HCT116 (cell line): ENCODE data around the gene UNKL. TPM values are rescaled to one million over a fixed set of nuclear protein-coding genes. Genes with fewer than 3 reads are reported as not detected.

Experiments used
- ATAC-seq: fragments of 200-7000 bp; cut with Tn5 transposase; 2 replicates; pipeline ENCODE4 v1.9.1; 2020; ENCODE audit warnings: mild to moderate bottlenecking, moderate library complexity
- BruUV-seq: library from RNA; stranded (reverse); fragments of 400-500 nt; replicated peaks from 2 replicates; lab custom pipeline; 2021; lab: Mats Ljungman, UMichigan
- CTCF ChIA-PET: fragments of 300-600 bp; sonication (Branson Sonifier 250); formaldehyde crosslinking; loops from one replicate; lab custom pipeline; 2021; ENCODE audit warnings: antibody characterized with exemption; lab: Charles Lee
- POLR2A ChIA-PET: fragments of 300-600, 350-600 bp; sonication (Branson Sonifier 250); formaldehyde crosslinking; loops from one replicate; lab custom pipeline; 2021; ENCODE audit warnings: antibody characterized with exemption; lab: Charles Lee
- RAD21 ChIA-PET, 2 experiments: fragments of 300-600 bp; sonication (Branson Sonifier 250); formaldehyde crosslinking; loops; one replicate each; lab custom pipeline; 2023; ENCODE audit warnings: low total read pairs in 2 of 2; ENCODE audit not compliant: uncharacterized antibody in 2 of 2, unreplicated experiment in 2 of 2, low non-redundant PET in 1 of 2; lab: Charles Lee
- DNase-seq: peaks from one replicate; pipeline ENCODE4 v3.0.0-alpha.2; 2010; ENCODE audit warnings: low read depth, low spot score
- H2AFZ ChIP-seq: fragments of 200-600 bp; shearing (Covaris generic), sonication (generic); 2 replicates; pipeline ENCODE4 v1.6.1; 2017; ENCODE audit warnings: low read depth, mixed run types, mixed read lengths, antibody characterized with exemption, low read length; ENCODE audit not compliant: poor library complexity, severe bottlenecking
- H3K27ac ChIP-seq: 2 replicates; pipeline ENCODE4 v1.5.1; 2012; ENCODE audit warnings: low read depth, low read length
- H3K27me3 ChIP-seq: fragments of 200-600 bp; sonication (generic); 2 replicates; pipeline ENCODE4 v1.6.1; 2016; ENCODE audit warnings: mixed run types, low read length, mixed read lengths; ENCODE audit not compliant: insufficient read depth
- H3K36me3 ChIP-seq, 2 experiments: fragments of 200-500 bp in 1 of 2; fragments of 200-600 bp in 1 of 2; sonication (Bioruptor generic) in 1 of 2; sonication (generic) in 1 of 2; 2 replicates each; pipeline versions ENCODE4 v1.5.1 to v1.6.1; 2014 to 2016; ENCODE audit warnings: low read length in 2 of 2, inconsistent platforms in 1 of 2, mixed read lengths in 1 of 2, mixed run types in 1 of 2; ENCODE audit not compliant: insufficient read depth in 2 of 2, control insufficient read depth in 1 of 2
- H3K4me1 ChIP-seq, 2 experiments: fragments of 200-600 bp in 1 of 2; sonication (generic) in 1 of 2; 2 replicates each; pipeline versions ENCODE4 v1.5.1 to v1.6.1; 2012 to 2017; ENCODE audit warnings: low read length in 2 of 2, inconsistent platforms in 1 of 2, mild to moderate bottlenecking in 1 of 2, mixed read lengths in 1 of 2, mixed run types in 1 of 2, moderate library complexity in 1 of 2; ENCODE audit not compliant: insufficient read depth in 2 of 2, control insufficient read depth in 1 of 2
- H3K4me2 ChIP-seq: fragments of 200-600 bp; sonication (generic); 2 replicates; pipeline ENCODE4 v1.6.1; 2017; ENCODE audit warnings: mixed run types, low read length, mixed read lengths
- H3K4me3 ChIP-seq, 2 experiments: fragments of 200-600 bp in 1 of 2; sonication (generic) in 1 of 2; replicated peaks in 1 of 2; 2 replicates each; pipeline ENCODE4 v1.5.1; 2011 to 2016; ENCODE audit warnings: low read length in 2 of 2, control low read depth in 1 of 2, low read depth in 1 of 2, mild to moderate bottlenecking in 1 of 2, mixed read lengths in 1 of 2, mixed run types in 1 of 2
- H3K79me2 ChIP-seq: fragments of 200-600 bp; sonication (generic); 2 replicates; pipeline ENCODE4 v1.6.1; 2017; ENCODE audit warnings: mild to moderate bottlenecking, mixed run types, low read length, moderate library complexity, mixed read lengths; ENCODE audit not compliant: insufficient read depth
- H3K9ac ChIP-seq: fragments of 200-600 bp; sonication (generic); 2 replicates; pipeline ENCODE4 v1.6.1; 2016; ENCODE audit warnings: low read length, mixed read lengths
- H3K9me2 ChIP-seq: fragments of 200-600 bp; sonication (generic), shearing (Covaris generic); 2 replicates; pipeline ENCODE4 v1.6.1; 2017; ENCODE audit warnings: mixed run types, mild to moderate bottlenecking, moderate library complexity; ENCODE audit not compliant: insufficient read depth
- H3K9me3 ChIP-seq, 2 experiments: fragments of 200-500 bp in 1 of 2; fragments of 200-600 bp in 1 of 2; sonication (Bioruptor generic) in 1 of 2; sonication (generic) in 1 of 2; 2 replicates each; pipeline ENCODE4 v1.6.1; 2014 to 2017; ENCODE audit warnings: low read length in 2 of 2, mixed read lengths in 2 of 2, inconsistent platforms in 1 of 2, low read depth in 1 of 2, mild to moderate bottlenecking in 1 of 2, mixed run types in 1 of 2, moderate library complexity in 1 of 2; ENCODE audit not compliant: control insufficient read depth in 1 of 2, insufficient read depth in 1 of 2
- H4K20me1 ChIP-seq: fragments of 200-600 bp; sonication (generic), shearing (Covaris generic); 2 replicates; pipeline ENCODE4 v1.6.1; 2017; ENCODE audit warnings: mixed run types, mild to moderate bottlenecking, moderate library complexity; ENCODE audit not compliant: insufficient read depth
- ATF3 ChIP-seq: IDR thresholded peaks from 2 replicates; pipeline ENCODE4 v1.6.1; 2012
- EGR1 ChIP-seq: IDR thresholded peaks from 2 replicates; pipeline ENCODE4 v1.6.1; 2012; ENCODE audit warnings: low read depth
- ELF1 ChIP-seq: IDR thresholded peaks from 2 replicates; pipeline ENCODE4 v1.6.1; 2012; ENCODE audit warnings: low read depth, borderline replicate concordance
- EZH2 ChIP-seq: fragments of 200-600 bp; sonication (generic); IDR thresholded peaks from 2 replicates; pipeline ENCODE4 v1.6.1; 2017; ENCODE audit warnings: antibody characterized with exemption, mixed run types
- EZH2phosphoT487 ChIP-seq: fragments of 200-600 bp; IDR thresholded peaks from 2 replicates; pipeline ENCODE4 v1.6.1; 2018; ENCODE audit warnings: antibody characterized with exemption, borderline replicate concordance
- FOSL1 ChIP-seq: IDR thresholded peaks from 2 replicates; pipeline ENCODE4 v1.6.1; 2012; ENCODE audit warnings: low read depth
- JUND ChIP-seq: IDR thresholded peaks from 2 replicates; pipeline ENCODE4 v1.6.1; 2012
- MAX ChIP-seq: IDR thresholded peaks from 2 replicates; pipeline ENCODE4 v1.6.1; 2012
- POLR2A ChIP-seq: IDR thresholded peaks from 2 replicates; pipeline ENCODE4 v1.7.0; 2011; ENCODE audit warnings: borderline replicate concordance; ENCODE audit not compliant: insufficient read depth, insufficient read length; ENCODE audit errors: extremely low read depth
- POLR2AphosphoS5 ChIP-seq: IDR thresholded peaks from 2 replicates; pipeline ENCODE4 v1.6.1; 2011; ENCODE audit warnings: mild to moderate bottlenecking, low read depth, low read length, moderate library complexity
- REST ChIP-seq: IDR thresholded peaks from 2 replicates; pipeline ENCODE4 v1.6.1; 2012; ENCODE audit warnings: low read depth
- SP1 ChIP-seq: IDR thresholded peaks from 2 replicates; pipeline ENCODE4 v1.6.1; 2012; ENCODE audit warnings: low read depth
- SRF ChIP-seq: IDR thresholded peaks from 2 replicates; pipeline ENCODE4 v1.6.1; 2012; ENCODE audit warnings: low read depth
- TCF7L2 ChIP-seq: IDR thresholded peaks from 2 replicates; pipeline ENCODE4 v1.7.0; 2011; ENCODE audit warnings: borderline replicate concordance, inconsistent platforms; ENCODE audit not compliant: insufficient read depth, insufficient read length; ENCODE audit errors: extremely low read depth
- YY1 ChIP-seq: IDR thresholded peaks from 2 replicates; pipeline ENCODE4 v1.6.1; 2011; ENCODE audit warnings: low read length, low read depth, moderate library complexity, mild to moderate bottlenecking; ENCODE audit not compliant: insufficient replicate concordance; ENCODE audit errors: extremely low read depth
- ZBTB33 ChIP-seq: IDR thresholded peaks from 2 replicates; pipeline ENCODE4 v1.6.1; 2011; ENCODE audit warnings: mild to moderate bottlenecking, low read length, moderate library complexity; ENCODE audit not compliant: insufficient replicate concordance; ENCODE audit errors: extremely low read depth
- ZFX ChIP-seq: fragments of 450-650 bp; IDR thresholded peaks from 2 replicates; pipeline ENCODE4 v1.6.1; 2017
- ZNF274 ChIP-seq: fragments of 200-500 bp; sonication (Bioruptor generic); IDR thresholded peaks from 2 replicates; pipeline ENCODE4 v1.6.1; 2014; ENCODE audit warnings: mild to moderate bottlenecking, low read depth, low read length, inconsistent platforms
- intact Hi-C: fragments of 100-400 bp; cut with micrococcal nuclease; formaldehyde crosslinking; loops from 2 replicates; pipeline ENCODE4 v1.10.0; 2022
- total RNA-seq: library from RNA; stranded (reverse); gene quantifications from one replicate; pipeline ENCODE4 v1.2.1, GENCODE V29; 2021; ENCODE audit not compliant: unreplicated experiment

UNKL gene
- total RNA-seq, 1 experiment from 2014 or later, result 24.9 TPM

- Histone ChIP-seq H3K4me3 (no peak overlapping the region), H3K27me3 (no peaks in the 10 kb centered on the region), H2AFZ (no peak overlapping the region), H3K9me2 (no peaks in the 10 kb centered on the region), H3K27ac (no peak overlapping the region), H3K9me3 (no peaks in the 10 kb centered on the region), H3K9ac (no peak overlapping the region), H3K4me1 (peaks cover 0 to 12% of the 10 kb centered on the region in 2 experiments; a peak in 2 of 4 replicates), H3K4me2 (no peak overlapping the region), H3K79me2 (no peaks in the 10 kb centered on the region), H4K20me1 (no peaks in the 10 kb centered on the region), H3K36me3 (no peaks in the 10 kb centered on the region)
- intact Hi-C loops, result no loop called here
- ATAC-seq, result no peak
- DNase-seq, result no peak
- no TSS peak for BruUV-seq
- CTCF ChIA-PET, result no interaction called here
- POLR2A ChIA-PET, result no interaction called here
- RAD21 ChIA-PET, result no interaction called here
- TF ChIP-seq YY1, result no peak
- no peak for TF ChIP-seq EZH2
- TF ChIP-seq JUND, result no peak
- TF ChIP-seq ATF3, result no peak
- no peak for TF ChIP-seq REST
- TF ChIP-seq ELF1, result no peak
- no peak for TF ChIP-seq MAX
- no peak for TF ChIP-seq SRF
- TF ChIP-seq FOSL1, result no peak
- no peak for TF ChIP-seq EGR1
- TF ChIP-seq SP1, result no peak
- no peak for TF ChIP-seq TCF7L2
- no peak for TF ChIP-seq POLR2AphosphoS5
- TF ChIP-seq ZNF274, result no peak
- TF ChIP-seq EZH2phosphoT487, result no peak
- TF ChIP-seq POLR2A, result no peak
- TF ChIP-seq ZFX, result no peak
- no peak for TF ChIP-seq ZBTB33
Observed at GRCh38 chr16:1431497-1432270, 17.2 kb upstream of the UNKL start.
